Progenitor cell of endocrine pancreas (in vitro differentiated cells): ENCODE measurements around the gene PDE6D. TPM values are rescaled to one million over a fixed set of nuclear protein-coding genes. Genes with fewer than 3 reads are reported as not detected.

Source experiments
- DNase-seq: peaks from one replicate; pipeline ENCODE4 v3.0.0; 2021; ENCODE audit warnings: low spot score; ENCODE audit not compliant: unreplicated experiment
- H3K27ac Mint-ChIP-seq: 2 replicates; pipeline ENCODE4 v1.8.0; 2021; ENCODE audit warnings: mild to moderate bottlenecking, moderate library complexity, mixed read lengths
- H3K27me3 Mint-ChIP-seq: 2 replicates; pipeline ENCODE4 v1.8.0; 2021; ENCODE audit warnings: mixed read lengths
- H3K36me3 Mint-ChIP-seq: 2 replicates; pipeline ENCODE4 v1.8.0; 2022; ENCODE audit warnings: mixed read lengths; ENCODE audit not compliant: insufficient read depth
- H3K4me1 Mint-ChIP-seq: 2 replicates; pipeline ENCODE4 v1.8.0; 2021; ENCODE audit warnings: low read depth, mixed read lengths
- H3K4me3 Mint-ChIP-seq: 2 replicates; pipeline ENCODE4 v1.8.0; 2021; ENCODE audit warnings: low read depth, mild to moderate bottlenecking, moderate library complexity, mixed read lengths
- H3K9me3 Mint-ChIP-seq: 2 replicates; pipeline ENCODE4 v1.8.0; 2021; ENCODE audit warnings: low read depth, mixed read lengths
- total RNA-seq: library from RNA; stranded (reverse); gene quantifications from 2 replicates; pipeline ENCODE4 v1.2.1, GENCODE V29; 2021
- TF ChIP-seq, protein P1 (sequence below): fragments of 200-600 bp; sonication (generic); IDR thresholded peaks from one replicate; pipeline ENCODE4 v1.5.0; 2021; ENCODE audit warnings: antibody characterized with exemption, mild to moderate bottlenecking; ENCODE audit not compliant: unreplicated experiment

The PDE6D gene
- total RNA-seq, 1 donor from 2014 or later, result 21.9 TPM

DNA sequence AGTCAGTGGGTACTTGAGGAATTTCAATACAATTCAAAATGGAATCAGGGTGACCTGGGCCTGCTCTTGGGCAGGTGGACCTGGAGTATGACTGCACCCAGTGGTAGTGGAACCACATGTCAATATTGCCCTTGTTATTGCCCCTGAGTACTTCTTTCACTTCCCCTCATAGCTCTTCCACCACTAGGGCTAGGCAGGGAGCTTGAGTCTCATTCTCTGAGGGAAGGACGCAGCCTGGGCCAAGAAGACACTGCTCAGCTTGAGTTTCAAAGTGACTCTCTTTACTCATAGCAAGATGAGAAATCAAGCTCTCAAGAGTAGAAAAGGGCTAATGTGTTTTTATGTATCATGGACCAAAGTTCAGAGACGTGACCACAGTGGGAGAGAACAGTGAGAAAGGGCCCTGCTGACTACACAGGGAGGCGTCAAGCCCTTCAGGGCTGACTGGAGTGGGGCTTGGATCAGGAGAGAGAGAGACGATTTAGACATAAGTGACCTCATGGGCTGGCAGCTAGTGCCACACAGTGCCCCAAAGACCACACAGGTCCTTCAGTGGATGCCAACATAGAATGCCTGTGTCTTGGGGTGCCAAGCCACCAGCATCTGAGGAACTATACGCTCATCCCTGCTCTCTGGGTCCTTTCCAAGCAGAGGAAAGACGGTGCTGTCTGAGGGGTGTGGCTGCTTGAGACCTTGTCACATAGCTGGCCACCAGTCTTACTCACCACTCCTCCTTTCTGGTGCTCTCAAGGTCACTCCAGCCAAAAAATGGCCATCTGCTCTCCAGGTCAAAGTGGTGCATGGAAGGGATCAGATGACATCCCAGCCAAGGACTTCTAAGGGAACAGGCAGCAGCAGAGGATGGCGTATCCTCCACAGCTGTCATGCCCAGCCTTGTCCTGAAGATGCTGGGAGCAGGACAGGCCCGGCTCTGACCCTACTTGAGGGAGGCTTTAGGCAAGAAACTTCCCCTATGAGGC, 59.8 kb downstream of the PDE6D start:
- Mint-ChIP-seq H3K27ac (no peak overlapping the region), H3K9me3 (no peaks in the 10 kb centered on the region)

DNA sequence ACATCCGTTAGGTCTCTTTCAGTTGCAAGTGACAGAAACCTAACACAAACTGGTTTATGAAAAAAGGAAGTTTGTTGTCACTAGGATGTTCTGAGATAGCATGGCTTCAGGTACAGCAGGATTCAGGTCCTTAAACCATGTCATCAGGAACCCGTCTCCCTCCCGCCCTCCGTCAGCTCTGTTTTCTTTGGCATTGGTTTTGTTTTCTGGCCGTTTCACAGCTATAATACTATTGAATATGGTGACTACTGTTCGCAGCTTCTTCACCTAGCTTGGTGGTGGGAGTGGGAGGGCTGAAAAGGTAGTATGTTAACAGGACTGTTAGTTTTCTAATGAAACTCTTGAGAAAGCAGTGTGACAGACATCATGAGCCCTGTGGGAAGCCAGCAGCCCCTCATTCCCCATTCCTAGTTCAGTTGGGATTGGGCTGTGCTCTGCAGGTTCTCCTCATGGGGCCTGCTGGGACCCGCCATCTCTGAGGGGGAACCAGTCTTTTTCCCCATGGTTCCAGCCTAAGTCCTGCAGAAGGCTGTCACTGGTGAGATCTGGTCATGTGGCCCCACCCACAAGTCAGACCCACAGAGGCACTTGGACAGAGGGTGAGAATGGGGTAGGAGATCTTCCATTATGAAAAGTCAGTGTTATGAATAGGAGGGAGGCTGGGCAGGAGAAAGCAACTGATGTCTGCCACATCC, 60.6 kb downstream of the PDE6D start:
- no peak for DNase-seq
- H3K27ac Mint-ChIP-seq, result no peak overlapping the region
- H3K9me3 Mint-ChIP-seq, result no peaks in the 10 kb centered on the region
- H3K4me3 Mint-ChIP-seq, result no peak overlapping the region
- no peaks in the 10 kb centered on the region for H3K4me1 Mint-ChIP-seq
- TF ChIP-seq, protein P1, sequence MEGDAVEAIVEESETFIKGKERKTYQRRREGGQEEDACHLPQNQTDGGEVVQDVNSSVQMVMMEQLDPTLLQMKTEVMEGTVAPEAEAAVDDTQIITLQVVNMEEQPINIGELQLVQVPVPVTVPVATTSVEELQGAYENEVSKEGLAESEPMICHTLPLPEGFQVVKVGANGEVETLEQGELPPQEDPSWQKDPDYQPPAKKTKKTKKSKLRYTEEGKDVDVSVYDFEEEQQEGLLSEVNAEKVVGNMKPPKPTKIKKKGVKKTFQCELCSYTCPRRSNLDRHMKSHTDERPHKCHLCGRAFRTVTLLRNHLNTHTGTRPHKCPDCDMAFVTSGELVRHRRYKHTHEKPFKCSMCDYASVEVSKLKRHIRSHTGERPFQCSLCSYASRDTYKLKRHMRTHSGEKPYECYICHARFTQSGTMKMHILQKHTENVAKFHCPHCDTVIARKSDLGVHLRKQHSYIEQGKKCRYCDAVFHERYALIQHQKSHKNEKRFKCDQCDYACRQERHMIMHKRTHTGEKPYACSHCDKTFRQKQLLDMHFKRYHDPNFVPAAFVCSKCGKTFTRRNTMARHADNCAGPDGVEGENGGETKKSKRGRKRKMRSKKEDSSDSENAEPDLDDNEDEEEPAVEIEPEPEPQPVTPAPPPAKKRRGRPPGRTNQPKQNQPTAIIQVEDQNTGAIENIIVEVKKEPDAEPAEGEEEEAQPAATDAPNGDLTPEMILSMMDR, result no peak
- H3K36me3 Mint-ChIP-seq, result no peaks in the 10 kb centered on the region
- H3K27me3 Mint-ChIP-seq, result no peaks in the 10 kb centered on the region

More for the DNA sequence above, 59.8 kb downstream of the PDE6D start:
- TF ChIP-seq, protein P1, result no peak
- Mint-ChIP-seq H3K36me3 (no peaks in the 10 kb centered on the region), H3K27me3 (no peaks in the 10 kb centered on the region), H3K4me1 (no peaks in the 10 kb centered on the region), H3K4me3 (no peak overlapping the region)
- DNase-seq, result no peak

DNA sequence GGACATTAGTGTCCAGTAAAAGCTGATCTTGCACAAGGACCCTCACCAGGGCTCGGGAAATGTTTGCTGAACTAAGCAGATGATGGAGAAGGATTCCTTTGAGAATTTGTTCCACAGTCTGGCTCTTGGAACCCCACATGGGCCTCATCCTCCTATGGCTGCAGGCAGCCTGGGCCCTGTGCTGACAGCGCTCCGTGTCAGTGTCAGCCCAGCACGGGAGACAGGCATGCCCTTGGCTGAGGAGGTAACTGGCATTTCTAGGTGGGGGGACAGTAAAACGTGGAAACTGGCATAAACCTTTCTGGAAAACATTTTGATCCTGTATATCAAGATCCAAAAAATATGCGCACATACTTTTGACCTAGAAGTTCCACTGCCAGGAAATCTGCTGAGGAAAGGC, 62.3 kb downstream of the PDE6D start:
- H3K4me1 Mint-ChIP-seq, result peaks cover 1% of the 10 kb centered on the region
- TF ChIP-seq, protein P1, result no peak
- H3K27me3 Mint-ChIP-seq, result no peaks in the 10 kb centered on the region
- no peak overlapping the region for H3K4me3 Mint-ChIP-seq
- H3K9me3 Mint-ChIP-seq, result no peaks in the 10 kb centered on the region
- no peaks in the 10 kb centered on the region for H3K36me3 Mint-ChIP-seq
- no peak overlapping the region for H3K27ac Mint-ChIP-seq
- DNase-seq, result no peak

DNA sequence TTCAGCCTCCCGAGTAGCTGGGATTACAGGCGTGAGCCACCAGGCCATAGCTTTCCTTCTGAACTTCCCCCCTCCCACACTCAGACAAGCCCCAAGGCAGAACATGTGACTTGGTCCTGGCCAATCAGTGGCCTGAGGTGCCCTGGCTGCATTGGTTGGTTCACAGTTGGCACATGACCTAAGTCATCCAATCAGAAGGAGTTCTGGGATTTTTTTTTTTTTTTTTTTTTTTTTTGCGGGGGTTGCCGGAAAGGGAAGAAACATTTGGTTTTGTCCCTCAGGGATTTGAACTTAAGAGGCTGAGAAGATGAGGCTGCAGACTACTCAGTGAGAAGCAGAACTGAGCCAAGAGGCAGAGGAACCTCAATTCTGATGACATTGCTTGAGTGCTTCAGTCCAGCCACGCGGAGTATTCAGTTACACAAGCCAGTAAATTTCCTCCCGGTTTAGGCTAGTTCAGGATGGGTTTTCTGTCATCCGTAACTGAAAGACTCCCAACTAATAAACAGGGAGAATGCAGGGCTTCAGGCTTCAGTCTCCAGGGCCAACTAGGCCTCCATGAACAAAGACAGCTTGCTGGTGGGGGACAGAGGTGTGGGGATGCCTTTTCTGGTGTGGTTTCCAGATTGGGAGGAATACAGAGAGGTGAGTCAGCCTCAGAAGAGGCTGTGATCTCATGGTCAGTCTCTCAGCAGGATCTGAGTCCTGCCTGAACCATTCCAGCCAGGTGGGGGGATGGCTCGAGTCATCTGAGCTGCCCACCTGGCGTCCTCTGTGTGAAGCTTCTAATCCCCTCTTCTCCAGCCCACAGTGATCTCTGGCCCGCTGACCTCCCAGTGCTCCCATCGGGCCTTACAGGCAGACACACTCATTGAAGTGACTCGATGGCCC, 63.6 kb downstream of the PDE6D start:
- Mint-ChIP-seq H3K9me3 (no peaks in the 10 kb centered on the region), H3K4me1 (peaks cover 5% of the 10 kb centered on the region), H3K36me3 (peaks cover 4% of the 10 kb centered on the region), H3K4me3 (no peak overlapping the region), H3K27ac (peak overlapping the region; percentile 49), H3K27me3 (no peaks in the 10 kb centered on the region)
- DNase-seq, result no peak
- TF ChIP-seq, protein P1, result no peak
